ENCODE data around the gene TNFRSF8. TPM values are rescaled to one million over a fixed set of nuclear protein-coding genes. Genes with fewer than 3 reads are reported as not detected.

The TNFRSF8 gene
- total RNA-seq, 1 experiment from 2014 or later: not detected

GRCh38 chr1:12078575-12078937 lies 15.5 kb downstream of the TNFRSF8 start:
- ATAC-seq (no peak), DNase-seq (no peak)
- no peak overlapping the region for H3K4me2 ChIP-seq (ENCODE audit: low read length)
- H3F3A ChIP-seq (ENCODE audit: low read length, unreplicated experiment): no peaks in the 10 kb centered on the region
- no peaks in the 10 kb centered on the region for H4K20me1 ChIP-seq (ENCODE audit: low read length)
- no peak for TF ChIP-seq EZH2phosphoT487 (IDR thresholded peaks at IDR 0.05; ENCODE audit: borderline replicate concordance, low read length)
- no peak for TF ChIP-seq EZH2 (IDR thresholded peaks at IDR 0.05; ENCODE audit: low read length, unreplicated experiment)
- TF ChIP-seq CTCF (conservative IDR thresholded peaks at IDR 0.05; ENCODE audit: low read depth, low read length): no peak
- no peak overlapping the region for H3K27ac ChIP-seq (ENCODE audit: low read length)
- no peaks in the 10 kb centered on the region for H3K9me3 ChIP-seq (ENCODE audit: low read length)
- no TSS peak for BruUV-seq (replicated peaks)
- no peaks in the 10 kb centered on the region for H3K36me3 ChIP-seq (ENCODE audit: low read depth, low read length)
- H3K27me3 ChIP-seq (ENCODE audit: low read length): no peaks in the 10 kb centered on the region
- no peaks in the 10 kb centered on the region for H3K79me2 ChIP-seq (ENCODE audit: low read length)
- CTCF ChIA-PET: no interaction called here
- no peak overlapping the region for H3K9ac ChIP-seq (ENCODE audit: low read length)
- H3K9me2 ChIP-seq (replicated peaks; ENCODE audit: low read length): no peaks in the 10 kb centered on the region
- H3K4me1 ChIP-seq (ENCODE audit: insufficient read depth, low read length): no peaks in the 10 kb centered on the region
- H2AFZ ChIP-seq (ENCODE audit: low read length): no peak overlapping the region
- intact Hi-C loops (cut with micrococcal nuclease): loop anchor here (2.0 kb wide), 1 partner anchor 60 kb away; the partner anchor contains the start of gene MIIP
- H3K4me3 ChIP-seq (ENCODE audit: low read length): no peak overlapping the region
- POLR2A ChIA-PET (ENCODE audit: unreplicated experiment): no interaction called here

- Histone ChIP-seq H3K4me2 (ENCODE audit: low read length) (no peak overlapping the region), H4K20me1 (ENCODE audit: low read length) (no peaks in the 10 kb centered on the region), H3K9me2 (replicated peaks; ENCODE audit: low read length) (no peaks in the 10 kb centered on the region), H3K4me1 (ENCODE audit: insufficient read depth, low read length) (0 out of 2 replicates have a peak, but pooled peaks cover 4% of the 10 kb centered on the region), H2AFZ (ENCODE audit: low read length) (no peak overlapping the region), H3F3A (ENCODE audit: low read length, unreplicated experiment) (no peaks in the 10 kb centered on the region), H3K9me3 (ENCODE audit: low read length) (no peaks in the 10 kb centered on the region), H3K36me3 (ENCODE audit: low read depth, low read length) (no peaks in the 10 kb centered on the region), H3K27me3 (ENCODE audit: low read length) (no peaks in the 10 kb centered on the region), H3K27ac (ENCODE audit: low read length) (no peak overlapping the region), H3K9ac (ENCODE audit: low read length) (no peak overlapping the region), H3K4me3 (ENCODE audit: low read length) (no peak overlapping the region), H3K79me2 (ENCODE audit: low read length) (no peaks in the 10 kb centered on the region)
- ATAC-seq: peak; percentile 53
- peak; percentile 59 for DNase-seq
- TF ChIP-seq CTCF (conservative IDR thresholded peaks at IDR 0.05; ENCODE audit: low read depth, low read length): peak; percentile 68
- no peak for TF ChIP-seq EZH2phosphoT487 (IDR thresholded peaks at IDR 0.05; ENCODE audit: borderline replicate concordance, low read length)
- no TSS peak for BruUV-seq (replicated peaks)
- POLR2A ChIA-PET (ENCODE audit: unreplicated experiment): interaction anchor here (0.6 kb wide), 2 partner anchors 149 to 170 kb away, joined by 7 to 11 read pairs; no protein-coding TSS in a partner anchor
- CTCF ChIA-PET: interaction anchor here (0.5 to 0.7 kb wide), 6 partner anchors 8 to 96 kb away, joined by 3 to 6 read pairs (median 3); no protein-coding TSS in a partner anchor
- intact Hi-C loops (cut with micrococcal nuclease): loop anchor here (2.0 kb wide), 1 partner anchor 60 kb away; the partner anchor contains the start of gene MIIP
These were observed 16.1 kb downstream of the TNFRSF8 start for GRCh38 chr1:12078938-12079861.
